BJ (cell line): ENCODE data around the gene TOPBP1. TPM values are rescaled to one million over a fixed set of nuclear protein-coding genes. Genes with fewer than 3 reads are reported as not detected.

Source experiments
- CTCF ChIA-PET: fragments of 350-600 bp; formaldehyde crosslinking; extraction: SDS; loops from one replicate; lab custom pipeline; 2021; ENCODE audit warnings: antibody characterized with exemption, inconsistent platforms; lab: Yijun Ruan, JAX
- POLR2A ChIA-PET: fragments of 300-600 bp; sonication (Branson Sonifier 250); formaldehyde crosslinking; extraction: SDS; loops from one replicate; lab custom pipeline; 2021; ENCODE audit warnings: antibody characterized with exemption; lab: Charles Lee
- DNase-seq: peaks from one replicate; pipeline ENCODE4 v3.0.0-alpha.2; 2011; ENCODE audit warnings: low read depth
- H3K27me3 ChIP-seq: 2 replicates; pipeline ENCODE4 v1.6.0; 2011; ENCODE audit warnings: low read length; ENCODE audit not compliant: control insufficient read depth, insufficient read depth
- H3K36me3 ChIP-seq: 2 replicates; pipeline ENCODE4 v1.5.1; 2011; ENCODE audit warnings: low read length; ENCODE audit not compliant: control insufficient read depth, insufficient read depth
- H3K4me3 ChIP-seq: 2 replicates; pipeline ENCODE4 v1.5.1; 2011; ENCODE audit warnings: low read depth, mild to moderate bottlenecking, control low read depth, low read length
- polyA plus RNA-seq: library from polyadenylated mRNA; depleted of rRNA; stranded (reverse); fragments of >200 nt; gene quantifications from 2 replicates; pipeline ENCODE4 v1.2.3, GENCODE V29; 2011
- TF ChIP-seq, protein P1 (sequence below): IDR thresholded peaks from 2 replicates; pipeline ENCODE4 v1.5.1; 2011; ENCODE audit warnings: low read depth, mild to moderate bottlenecking, control low read depth, inconsistent platforms, low read length, moderate library complexity; ENCODE audit not compliant: insufficient read depth

The TOPBP1 gene
- polyA plus RNA-seq, 1 experiment: 18.9 TPM

- TF ChIP-seq, protein P1, sequence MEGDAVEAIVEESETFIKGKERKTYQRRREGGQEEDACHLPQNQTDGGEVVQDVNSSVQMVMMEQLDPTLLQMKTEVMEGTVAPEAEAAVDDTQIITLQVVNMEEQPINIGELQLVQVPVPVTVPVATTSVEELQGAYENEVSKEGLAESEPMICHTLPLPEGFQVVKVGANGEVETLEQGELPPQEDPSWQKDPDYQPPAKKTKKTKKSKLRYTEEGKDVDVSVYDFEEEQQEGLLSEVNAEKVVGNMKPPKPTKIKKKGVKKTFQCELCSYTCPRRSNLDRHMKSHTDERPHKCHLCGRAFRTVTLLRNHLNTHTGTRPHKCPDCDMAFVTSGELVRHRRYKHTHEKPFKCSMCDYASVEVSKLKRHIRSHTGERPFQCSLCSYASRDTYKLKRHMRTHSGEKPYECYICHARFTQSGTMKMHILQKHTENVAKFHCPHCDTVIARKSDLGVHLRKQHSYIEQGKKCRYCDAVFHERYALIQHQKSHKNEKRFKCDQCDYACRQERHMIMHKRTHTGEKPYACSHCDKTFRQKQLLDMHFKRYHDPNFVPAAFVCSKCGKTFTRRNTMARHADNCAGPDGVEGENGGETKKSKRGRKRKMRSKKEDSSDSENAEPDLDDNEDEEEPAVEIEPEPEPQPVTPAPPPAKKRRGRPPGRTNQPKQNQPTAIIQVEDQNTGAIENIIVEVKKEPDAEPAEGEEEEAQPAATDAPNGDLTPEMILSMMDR: no peak
- Histone ChIP-seq H3K36me3 (peaks cover 3% of the 10 kb centered on the region), H3K4me3 (no peak overlapping the region), H3K27me3 (no peaks in the 10 kb centered on the region)
- ChIA-PET POLR2A (no interaction called here), CTCF (no interaction called here)
- DNase-seq: no peak
Observed at GRCh38 chr3:133643611-133644010, 18.1 kb downstream of the TOPBP1 start.

DNA sequence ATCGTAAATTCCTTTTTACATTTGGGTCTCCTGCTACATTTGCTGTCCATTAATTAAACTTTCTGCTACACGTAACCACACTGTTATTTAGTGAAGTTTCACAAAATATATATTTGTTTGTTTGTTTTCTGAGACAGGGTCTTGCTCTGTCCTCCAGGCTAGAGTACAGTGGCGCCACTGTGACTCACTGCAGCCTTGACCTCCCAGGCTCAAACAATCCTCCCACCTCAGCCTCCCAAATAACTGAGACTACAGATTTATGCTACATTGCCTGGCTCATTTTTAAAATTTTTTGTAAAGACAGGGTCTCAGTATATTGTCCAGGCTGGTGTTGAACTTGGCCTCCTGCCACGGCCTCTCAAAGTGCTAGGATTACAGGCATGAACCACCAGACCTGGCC lies 20.5 kb downstream of the TOPBP1 start:
- Histone ChIP-seq H3K4me3 (no peak overlapping the region), H3K36me3 (peaks cover 4% of the 10 kb centered on the region), H3K27me3 (no peaks in the 10 kb centered on the region)
- DNase-seq: no peak
- CTCF ChIA-PET: no interaction called here
- POLR2A ChIA-PET: no interaction called here
- TF ChIP-seq, protein P1: no peak

DNA sequence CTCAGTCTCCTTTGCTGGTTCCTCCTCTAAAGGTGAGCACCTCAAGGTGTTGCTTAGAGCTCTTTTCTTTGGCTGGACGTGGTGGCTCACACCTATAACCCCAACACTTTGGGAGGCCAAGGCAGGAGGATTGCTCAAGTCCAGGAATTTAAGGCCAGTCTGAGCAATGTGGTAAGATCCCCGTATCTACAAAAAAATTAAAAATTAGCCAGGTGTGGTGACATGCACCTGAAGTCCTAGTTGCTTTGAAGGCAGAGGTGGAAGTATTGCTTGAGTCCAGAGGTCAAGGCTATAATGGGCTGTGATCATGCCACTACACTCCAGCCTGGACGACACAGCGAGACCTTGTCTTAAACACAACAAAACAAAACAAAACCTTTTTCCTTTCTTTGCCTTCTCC lies 28.3 kb downstream of the TOPBP1 start:
- H3K27me3 ChIP-seq: no peaks in the 10 kb centered on the region
- TF ChIP-seq, protein P1: no peak
- POLR2A ChIA-PET: no interaction called here
- H3K4me3 ChIP-seq: no peak overlapping the region
- no peak for DNase-seq
- peaks cover 6% of the 10 kb centered on the region for H3K36me3 ChIP-seq
- CTCF ChIA-PET: no interaction called here

- Histone ChIP-seq H3K4me3 (no peak overlapping the region), H3K36me3 (peaks cover 3% of the 10 kb centered on the region; the same call in 1 of the 2 replicates), H3K27me3 (no peaks in the 10 kb centered on the region)
- no peak for DNase-seq
- CTCF ChIA-PET: interaction anchor here (0.8 kb wide), 1 partner anchor 11 kb away, joined by 3 read pairs; no protein-coding TSS in a partner anchor
- POLR2A ChIA-PET: interaction anchor here (0.7 kb wide), 1 partner anchor 128 kb away, joined by 3 read pairs; no protein-coding TSS in a partner anchor
- TF ChIP-seq, protein P1: no peak
Observed at GRCh38 chr3:133629146-133629545, 32.6 kb downstream of the TOPBP1 start.

GRCh38 chr3:133627789-133628188 lies 34.0 kb downstream of the TOPBP1 start:
- peaks cover 4% of the 10 kb centered on the region; the same call in 1 of the 2 replicates for H3K36me3 ChIP-seq
- H3K4me3 ChIP-seq: no peak overlapping the region
- TF ChIP-seq, protein P1: no peak
- no peaks in the 10 kb centered on the region for H3K27me3 ChIP-seq
- ChIA-PET CTCF (no interaction called here), POLR2A (no interaction called here)
- no peak for DNase-seq
